Coronary artery (tissue), 2 donors: Measurements from ENCODE around the gene CHPF2.

Experiments used
- DNase-seq: peaks from one replicate; pipeline ENCODE4 v3.0.0-alpha.2; 2017; ENCODE audit warnings: low spot score
- H3K27ac ChIP-seq, 2 donors: fragments of 200-600 bp; sonication (generic); one replicate each; pipeline ENCODE4 v1.5.1; 2016 to 2019
- H3K4me3 ChIP-seq: fragments of 200-600 bp; sonication (generic); 2 replicates; pipeline ENCODE4 v1.5.1; 2016; ENCODE audit warnings: mild to moderate bottlenecking, moderate library complexity
- TF ChIP-seq, protein P1 (sequence below): fragments of 200-600 bp; sonication (generic); IDR thresholded peaks from one replicate; pipeline ENCODE4 v1.5.1; 2019; ENCODE audit warnings: antibody characterized with exemption

Gene CHPF2

DNA sequence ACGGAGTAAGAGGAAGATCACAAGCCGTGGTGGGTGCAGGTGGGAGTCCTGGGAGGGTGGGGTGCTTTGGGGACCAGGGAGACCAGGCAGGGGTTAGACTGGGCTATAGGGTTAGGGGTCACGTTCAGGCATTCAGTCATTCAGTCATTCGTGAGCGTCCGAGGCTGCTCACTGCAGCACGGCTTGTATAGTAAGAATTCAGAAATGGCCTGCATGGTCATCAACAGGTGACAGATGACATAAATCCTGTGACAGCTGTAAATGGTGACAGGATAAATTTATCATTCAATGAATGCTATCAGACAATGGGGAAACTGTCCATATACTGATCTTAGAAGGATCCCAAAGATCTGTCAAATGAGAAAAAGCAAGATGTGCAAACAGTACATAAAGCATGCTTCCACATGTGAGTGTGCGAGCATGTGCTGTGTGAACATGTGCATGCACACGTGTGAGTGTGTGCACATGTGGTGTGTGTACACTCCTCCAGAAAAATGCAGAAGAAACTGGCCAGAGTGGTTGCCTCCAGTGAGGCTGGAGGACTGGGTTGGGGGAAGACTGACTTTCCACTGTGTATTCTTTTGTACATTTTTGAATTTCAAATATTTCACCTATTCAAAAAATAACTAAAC is 48.2 kb downstream of the CHPF2 start:
- TF ChIP-seq, protein P1, sequence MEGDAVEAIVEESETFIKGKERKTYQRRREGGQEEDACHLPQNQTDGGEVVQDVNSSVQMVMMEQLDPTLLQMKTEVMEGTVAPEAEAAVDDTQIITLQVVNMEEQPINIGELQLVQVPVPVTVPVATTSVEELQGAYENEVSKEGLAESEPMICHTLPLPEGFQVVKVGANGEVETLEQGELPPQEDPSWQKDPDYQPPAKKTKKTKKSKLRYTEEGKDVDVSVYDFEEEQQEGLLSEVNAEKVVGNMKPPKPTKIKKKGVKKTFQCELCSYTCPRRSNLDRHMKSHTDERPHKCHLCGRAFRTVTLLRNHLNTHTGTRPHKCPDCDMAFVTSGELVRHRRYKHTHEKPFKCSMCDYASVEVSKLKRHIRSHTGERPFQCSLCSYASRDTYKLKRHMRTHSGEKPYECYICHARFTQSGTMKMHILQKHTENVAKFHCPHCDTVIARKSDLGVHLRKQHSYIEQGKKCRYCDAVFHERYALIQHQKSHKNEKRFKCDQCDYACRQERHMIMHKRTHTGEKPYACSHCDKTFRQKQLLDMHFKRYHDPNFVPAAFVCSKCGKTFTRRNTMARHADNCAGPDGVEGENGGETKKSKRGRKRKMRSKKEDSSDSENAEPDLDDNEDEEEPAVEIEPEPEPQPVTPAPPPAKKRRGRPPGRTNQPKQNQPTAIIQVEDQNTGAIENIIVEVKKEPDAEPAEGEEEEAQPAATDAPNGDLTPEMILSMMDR, result no peak
- H3K27ac ChIP-seq, result no peak overlapping the region

DNA sequence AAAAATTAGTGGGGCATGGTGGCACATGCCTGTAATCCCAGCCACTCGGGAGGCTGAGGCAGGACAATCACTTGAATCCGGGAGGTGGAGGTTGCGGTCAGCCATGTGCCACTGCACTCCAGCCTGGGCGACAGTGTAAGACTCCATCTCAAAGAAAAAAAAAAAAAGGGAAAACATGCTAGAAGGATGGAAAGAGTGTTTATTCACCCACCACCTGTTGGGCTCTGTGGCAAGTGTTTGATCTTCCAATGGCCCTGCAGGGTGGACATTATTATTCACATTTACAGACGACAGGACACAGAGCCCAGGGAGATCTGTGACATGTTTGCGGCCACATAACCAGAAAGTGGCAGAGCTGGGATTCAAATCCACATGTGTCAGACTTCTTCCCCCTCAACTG is 49.4 kb downstream of the CHPF2 start:
- no peak for DNase-seq
- H3K4me3 ChIP-seq, result no peak overlapping the region
- TF ChIP-seq, protein P1, result no peak
- no peak overlapping the region for H3K27ac ChIP-seq

More for the DNA sequence above, 48.2 kb downstream of the CHPF2 start:
- H3K4me3 ChIP-seq, result no peak overlapping the region
- no peak for DNase-seq

DNA sequence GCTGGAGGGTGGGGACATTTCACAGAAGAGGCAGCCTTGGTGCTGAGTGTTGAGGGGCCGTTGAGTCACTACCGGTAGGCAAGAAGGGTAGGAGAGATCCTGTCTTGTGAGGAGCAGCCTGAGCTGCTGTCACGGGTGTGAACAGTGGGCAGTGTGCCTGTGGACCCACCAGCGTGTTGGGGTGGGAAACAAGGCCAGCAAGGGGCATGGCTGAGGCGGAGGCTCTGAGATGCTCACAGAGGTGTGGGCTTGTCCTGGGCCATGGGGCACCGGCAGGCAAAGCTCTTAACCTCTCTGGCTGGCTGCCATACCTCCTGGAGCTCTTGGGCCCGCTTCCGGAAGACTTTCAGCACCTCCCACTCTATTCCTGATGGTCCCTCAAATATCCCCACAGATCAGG is 49.8 kb downstream of the CHPF2 start:
- no peak for DNase-seq
- TF ChIP-seq, protein P1, result no peak
- Histone ChIP-seq H3K27ac (no peak overlapping the region), H3K4me3 (no peak overlapping the region)

DNA sequence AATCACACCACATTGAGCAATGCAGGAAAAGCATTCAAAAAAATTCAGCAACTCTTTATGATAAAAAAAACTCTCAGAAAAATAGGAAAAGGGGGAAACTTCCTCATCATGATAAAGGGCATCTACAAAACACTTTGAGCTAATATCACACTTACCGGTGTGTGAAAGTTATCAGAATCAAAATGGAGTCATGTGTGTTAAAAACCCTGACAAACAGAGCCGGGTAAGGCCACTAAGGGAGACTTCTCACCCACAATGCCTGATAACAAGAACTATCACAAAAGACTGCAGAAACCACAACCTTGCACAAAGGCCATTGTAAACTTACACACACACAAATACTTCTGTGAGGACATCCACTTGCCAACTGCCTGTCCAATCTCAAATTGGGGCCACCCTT is 51.0 kb downstream of the CHPF2 start:
- Histone ChIP-seq H3K4me3 (no peak overlapping the region), H3K27ac (no peak overlapping the region)
- no peak for DNase-seq
- TF ChIP-seq, protein P1, result no peak

DNA sequence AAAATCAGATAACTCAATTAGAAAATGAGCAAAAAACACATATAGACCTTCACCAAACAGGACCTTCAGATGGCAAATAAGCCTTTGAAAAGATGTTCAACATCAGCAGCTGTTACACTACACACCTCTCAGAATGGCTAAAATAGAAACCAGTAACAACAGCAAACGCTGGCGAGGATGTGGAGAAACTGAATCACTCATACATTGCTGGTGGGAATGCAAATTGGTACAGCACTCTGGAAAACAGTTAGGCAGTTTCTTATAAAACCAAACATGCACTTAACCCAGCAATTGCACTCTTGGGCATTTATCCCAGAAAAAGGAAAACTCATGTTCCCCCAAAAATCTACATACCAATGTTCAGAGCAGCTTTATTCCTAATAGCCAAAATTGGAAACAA is 53.9 kb downstream of the CHPF2 start:
- Histone ChIP-seq H3K4me3 (no peak overlapping the region), H3K27ac (no peak overlapping the region)
- DNase-seq, result no peak
- TF ChIP-seq, protein P1, result no peak
